Breast epithelium (tissue), 3 donors: ENCODE measurements around the gene SH3GL3.

ENCODE experiments used
- CTCF ChIP-seq, 3 donors: fragments of 450-650 bp; IDR thresholded peaks; one replicate each; pipeline ENCODE4 v1.5.1; 2016 to 2017; ENCODE audit warnings: antibody characterized with exemption in 3 of 3, mild to moderate bottlenecking in 3 of 3, moderate library complexity in 3 of 3
- POLR2A ChIP-seq: fragments of 450-650 bp; IDR thresholded peaks from one replicate; pipeline ENCODE4 v1.6.1; 2016; ENCODE audit warnings: antibody characterized with exemption, mild to moderate bottlenecking, moderate library complexity
- POLR2AphosphoS5 ChIP-seq, 3 donors: sonication (generic); formaldehyde crosslinking; IDR thresholded peaks; one replicate each; pipeline ENCODE4 v1.6.1; 2017; ENCODE audit warnings: antibody characterized with exemption in 3 of 3

GRCh38 chr15:83526319-83526718, 79.2 kb downstream of the SH3GL3 start:
- TF ChIP-seq CTCF (IDR thresholded peaks at IDR 0.05) (no peak), POLR2A (no peak), POLR2AphosphoS5 (IDR thresholded peaks at IDR 0.05) (no peak)
